SW 1271 (cell line): ENCODE data around the gene RUNDC3A.

Experiments
- DNase-seq, 2 experiments: peaks; one replicate each; lab custom pipeline; 2025; lab: John Stamatoyannopoulos, UW

RUNDC3A gene

GRCh38 chr17:44283344-44284023, 24.9 kb upstream of the RUNDC3A start:
- DNase-seq: no peak

GRCh38 chr17:44284024-44284400, 24.4 kb upstream of the RUNDC3A start:
- no peak for DNase-seq

GRCh38 chr17:44287651-44288050, 20.8 kb upstream of the RUNDC3A start:
- DNase-seq: no peak

- DNase-seq: no peak
Observed at GRCh38 chr17:44293509-44294226, 14.7 kb upstream of the RUNDC3A start.

- no peak for DNase-seq
Observed at GRCh38 chr17:44297975-44298374, 10.4 kb upstream of the RUNDC3A start.

GRCh38 chr17:44304651-44305050, 3.8 kb upstream of the RUNDC3A start:
- no peak for DNase-seq

- no peak for DNase-seq
Observed at GRCh38 chr17:44307387-44308186, 814 bp upstream of the RUNDC3A start.

- no peak for DNase-seq
Observed at GRCh38 chr17:44308865-44309264, 464 bp downstream of the RUNDC3A start.

- no peak for DNase-seq
Observed at GRCh38 chr17:44309472-44309871, 1.1 kb downstream of the RUNDC3A start.

GRCh38 chr17:44310188-44310587, 1.8 kb downstream of the RUNDC3A start:
- DNase-seq: no peak

- no peak for DNase-seq
Observed at GRCh38 chr17:44310609-44311376, 2.4 kb downstream of the RUNDC3A start.

GRCh38 chr17:44311562-44312181, 3.3 kb downstream of the RUNDC3A start:
- no peak for DNase-seq

- no peak for DNase-seq
Observed at GRCh38 chr17:44312396-44313104, 4.1 kb downstream of the RUNDC3A start.

- DNase-seq: no peak
Observed at GRCh38 chr17:44314031-44314430, 5.6 kb downstream of the RUNDC3A start.

GRCh38 chr17:44314524-44314868, 6.1 kb downstream of the RUNDC3A start:
- DNase-seq: no peak

GRCh38 chr17:44314869-44315661, 6.7 kb downstream of the RUNDC3A start:
- peak in 1 of 2 experiments; percentile 30 for DNase-seq

GRCh38 chr17:44315760-44316731, 7.6 kb downstream of the RUNDC3A start:
- no peak for DNase-seq

- DNase-seq: no peak
Observed at GRCh38 chr17:44317545-44317944, 9.1 kb downstream of the RUNDC3A start.
